GM23338 (cell line): Measurements from ENCODE around the gene GJD2. TPM values are rescaled to one million over a fixed set of nuclear protein-coding genes. Genes with fewer than 3 reads are reported as not detected.

Experiments
- ATAC-seq: fragments of 200-7000 bp; cut with Tn5 transposase; 3 replicates; pipeline ENCODE4 v1.9.1; 2020
- DNase-seq: peaks from one replicate; pipeline ENCODE4 v3.0.0-alpha.2; 2015; ENCODE audit warnings: low spot score
- H2AFZ ChIP-seq: fragments of 200-600 bp; sonication (generic); 2 replicates; pipeline ENCODE4 v1.8.0; 2016; ENCODE audit warnings: antibody characterized with exemption, mild to moderate bottlenecking, moderate library complexity
- H3F3A ChIP-seq: fragments of 200-600 bp; sonication (generic); replicated peaks from 2 replicates; pipeline ENCODE4 v1.8.0; 2017; ENCODE audit warnings: antibody characterized with exemption, mixed run types, low read depth
- H3K27ac ChIP-seq: fragments of 200-600 bp; sonication (generic); 2 replicates; pipeline ENCODE4 v1.6.1; 2016; ENCODE audit warnings: low read depth
- H3K27me3 ChIP-seq: fragments of 200-600 bp; sonication (generic); 2 replicates; pipeline ENCODE4 v1.8.0; 2016; ENCODE audit warnings: mild to moderate bottlenecking, mixed run types, moderate library complexity; ENCODE audit not compliant: insufficient read depth
- H3K36me3 ChIP-seq: fragments of 200-600 bp; sonication (generic); 2 replicates; pipeline ENCODE4 v1.8.0; 2016; ENCODE audit warnings: mild to moderate bottlenecking; ENCODE audit not compliant: insufficient read depth
- H3K4me1 ChIP-seq: fragments of 200-600 bp; sonication (generic); 2 replicates; pipeline ENCODE4 v1.8.0; 2016; ENCODE audit warnings: mild to moderate bottlenecking, moderate library complexity; ENCODE audit not compliant: insufficient read depth
- H3K4me2 ChIP-seq: fragments of 200-600 bp; sonication (generic); 2 replicates; pipeline ENCODE4 v1.7.1; 2017; ENCODE audit warnings: mixed run types
- H3K4me3 ChIP-seq: fragments of 200-600 bp; sonication (generic); 2 replicates; pipeline ENCODE4 v1.6.1; 2016; ENCODE audit warnings: mixed run types
- H3K79me2 ChIP-seq: fragments of 200-600 bp; sonication (generic); replicated peaks from 2 replicates; pipeline ENCODE4 v1.8.0; 2017; ENCODE audit warnings: mild to moderate bottlenecking; ENCODE audit not compliant: insufficient read depth
- H3K9me2 ChIP-seq: fragments of 200-600 bp; sonication (generic); 2 replicates; pipeline ENCODE4 v1.8.0; 2017; ENCODE audit not compliant: insufficient read depth
- H4K20me1 ChIP-seq: fragments of 200-600 bp; sonication (generic); replicated peaks from 2 replicates; pipeline ENCODE4 v1.8.0; 2017; ENCODE audit warnings: mild to moderate bottlenecking; ENCODE audit not compliant: insufficient read depth
- H3K27ac Mint-ChIP-seq: 2 replicates; pipeline ENCODE4 v1.8.0; 2020; ENCODE audit warnings: inconsistent platforms, mild to moderate bottlenecking, moderate library complexity, mixed read lengths
- H3K27me3 Mint-ChIP-seq: 3 replicates; pipeline ENCODE4 v1.8.0; 2022; ENCODE audit warnings: low read depth, mild to moderate bottlenecking, moderate library complexity, mixed read lengths, inconsistent platforms; ENCODE audit not compliant: insufficient read depth, poor library complexity
- H3K36me3 Mint-ChIP-seq: 3 replicates; pipeline ENCODE4 v1.8.0; 2021; ENCODE audit warnings: low read depth, mild to moderate bottlenecking, inconsistent platforms, moderate library complexity, mixed read lengths
- H3K4me1 Mint-ChIP-seq: 3 replicates; pipeline ENCODE4 v1.8.0; 2020; ENCODE audit warnings: mild to moderate bottlenecking, inconsistent platforms, mixed read lengths
- H3K4me3 Mint-ChIP-seq: 3 replicates; pipeline ENCODE4 v1.8.0; 2021; ENCODE audit warnings: moderate library complexity, mild to moderate bottlenecking, inconsistent platforms, mixed read lengths
- H3K9me3 Mint-ChIP-seq: 3 replicates; pipeline ENCODE4 v1.8.0; 2020; ENCODE audit warnings: moderate library complexity, mild to moderate bottlenecking, inconsistent platforms, mixed read lengths
- CREB1 ChIP-seq: fragments of 250-450 bp; sonication (Bioruptor Pico); IDR thresholded peaks from 2 replicates; pipeline ENCODE4 v1.5.0; 2020; ENCODE audit warnings: low read depth, mild to moderate bottlenecking, moderate library complexity
- CTCF ChIP-seq, 2 experiments: fragments of 200-600 bp in 1 of 2; sonication (generic) in 1 of 2; conservative IDR thresholded peaks; 2 replicates each; pipeline versions ENCODE4 v1.5.1 to v1.6.1; 2016 to 2017; ENCODE audit warnings: antibody characterized with exemption in 2 of 2, low read depth in 2 of 2, mild to moderate bottlenecking in 2 of 2, moderate library complexity in 1 of 2
- EZH2 ChIP-seq: fragments of 200-600 bp; sonication (generic); IDR thresholded peaks from one replicate; pipeline ENCODE4 v1.8.0; 2017; ENCODE audit warnings: antibody characterized with exemption, mild to moderate bottlenecking, low read depth; ENCODE audit not compliant: unreplicated experiment
- EZH2phosphoT487 ChIP-seq: fragments of 200-600 bp; sonication (generic); IDR thresholded peaks from one replicate; pipeline ENCODE4 v1.8.1; 2018; ENCODE audit warnings: antibody characterized with exemption; ENCODE audit not compliant: unreplicated experiment
- NANOG ChIP-seq: IDR thresholded peaks from 2 replicates; pipeline ENCODE4 v1.6.1; 2016; ENCODE audit warnings: antibody characterized with exemption, borderline replicate concordance
- POLR2AphosphoS5 ChIP-seq: IDR thresholded peaks from 2 replicates; pipeline ENCODE4 v1.6.1; 2016; ENCODE audit warnings: antibody characterized with exemption, low read depth
- STAT1 ChIP-seq: IDR thresholded peaks from one replicate; pipeline ENCODE4 v1.6.1; 2016; ENCODE audit warnings: antibody characterized with exemption; ENCODE audit not compliant: unreplicated experiment
- ZNF114 ChIP-seq: fragments of 250-450 bp; sonication (Bioruptor Pico); IDR thresholded peaks from 2 replicates; pipeline ENCODE4 v1.5.0; 2020; ENCODE audit warnings: mild to moderate bottlenecking, moderate library complexity
- ZNF331 ChIP-seq: fragments of 250-450 bp; sonication (Bioruptor Pico); IDR thresholded peaks from 2 replicates; pipeline ENCODE4 v1.5.0; 2020; ENCODE audit warnings: low read depth, mild to moderate bottlenecking, moderate library complexity
- ZNF462 ChIP-seq: fragments of 250-450 bp; sonication (Bioruptor Pico); IDR thresholded peaks from 2 replicates; pipeline ENCODE4 v1.5.0; 2020; ENCODE audit warnings: mild to moderate bottlenecking, moderate library complexity
- polyA plus RNA-seq: library from polyadenylated mRNA; unstranded; fragments of >200 nt; fragmentation: Nextera tagmentation; extraction: Ambion mirVana; gene quantifications from 2 replicates; pipeline ENCODE4 v1.2.1, GENCODE V29; 2016
- total RNA-seq: library from RNA; depleted of rRNA; stranded (reverse); fragments of >200 nt; shearing (Covaris generic); gene quantifications from 2 replicates; pipeline ENCODE4 v1.2.3, GENCODE V29; 2014

Gene GJD2
- total and polyA plus RNA-seq, 2 experiments from 2014 or later, result 0.29 to 0.63 TPM

GRCh38 chr15:34732430-34732829 is 22.4 kb downstream of the GJD2 start (continued):
- no peak for TF ChIP-seq CTCF (conservative IDR thresholded peaks at IDR 0.05; ENCODE audit: low read depth in 2 of 2)

DNA sequence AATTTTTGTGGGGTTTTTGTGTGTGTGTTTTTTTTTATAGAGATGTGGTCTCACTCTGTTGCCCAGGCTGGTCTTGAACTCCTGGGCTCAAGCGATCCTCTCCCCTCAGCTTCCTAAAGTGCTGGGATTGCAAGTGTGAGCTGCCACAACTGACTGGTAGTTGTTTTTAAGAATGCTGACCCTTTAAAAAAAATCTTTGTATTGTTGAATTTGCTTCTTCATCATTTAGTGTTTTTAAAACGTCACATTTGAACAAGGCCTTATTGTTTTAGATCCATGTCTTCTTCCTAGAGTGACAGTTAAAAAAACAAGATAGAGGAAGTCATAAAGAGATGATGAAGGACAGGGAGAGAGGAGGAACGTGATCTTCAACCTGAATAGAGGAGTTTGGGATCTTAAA is 24.1 kb downstream of the GJD2 start:
- Histone ChIP-seq H3K4me3 (no peak overlapping the region), H3K4me1 (peaks cover 20% of the 10 kb centered on the region), H3K4me2 (no peak overlapping the region), H3F3A (no peaks in the 10 kb centered on the region), H3K9me2 (peaks cover 11% of the 10 kb centered on the region; the same call in 1 of the 2 replicates), H4K20me1 (no peaks in the 10 kb centered on the region), H3K27me3 (no peaks in the 10 kb centered on the region), H3K27ac (no peak overlapping the region), H3K36me3 (no peaks in the 10 kb centered on the region), H3K79me2 (no peaks in the 10 kb centered on the region), H2AFZ (no peak overlapping the region)
- TF ChIP-seq POLR2AphosphoS5 (no peak), STAT1 (no peak), ZNF331 (CRISPR knock-in tag) (no peak), EZH2phosphoT487 (no peak), EZH2 (no peak), ZNF114 (no peak), CTCF (conservative IDR thresholded peaks at IDR 0.05; ENCODE audit: low read depth in 2 of 2) (no peak), CREB1 (no peak), NANOG (no peak), ZNF462 (no peak)
- peaks cover 12% of the 10 kb centered on the region for H3K9me3 Mint-ChIP-seq
- H3K27ac Mint-ChIP-seq, result no peak overlapping the region
- peaks cover 7% of the 10 kb centered on the region; the same call in 1 of the 3 replicates for H3K36me3 Mint-ChIP-seq
- no peaks in the 10 kb centered on the region for H3K27me3 Mint-ChIP-seq
- peaks cover 30% of the 10 kb centered on the region for H3K4me1 Mint-ChIP-seq
- H3K4me3 Mint-ChIP-seq, result no peak overlapping the region
- DNase-seq, result no peak
- ATAC-seq, result no peak
